EH (cell line): Measurements from ENCODE around the gene NHERF2.

ENCODE experiments used
- DNase-seq: peaks from one replicate; pipeline ENCODE4 v3.0.0-alpha.2; 2015; ENCODE audit warnings: low read depth

The NHERF2 gene

DNA sequence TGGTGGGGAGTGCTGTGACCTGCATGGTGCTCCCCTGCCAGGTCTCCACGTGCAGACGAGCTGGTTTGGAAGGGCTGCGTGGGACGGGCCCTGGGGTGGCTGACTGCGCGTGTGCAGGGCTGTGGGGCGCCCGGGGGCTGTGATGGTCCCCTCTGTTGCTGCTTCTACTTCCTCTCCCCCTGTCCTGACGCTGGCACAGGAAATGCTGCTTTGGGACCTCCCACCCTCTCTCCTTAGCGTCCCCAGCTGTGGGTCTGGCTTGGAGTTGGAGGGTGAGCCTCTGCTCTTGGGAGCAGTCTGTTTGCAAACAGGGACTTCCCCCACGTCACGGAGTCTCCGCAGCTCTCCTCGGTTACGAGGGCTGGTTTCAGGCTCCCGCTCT lies 56.3 kb downstream of the NHERF2 start:
- no peak for DNase-seq

DNA sequence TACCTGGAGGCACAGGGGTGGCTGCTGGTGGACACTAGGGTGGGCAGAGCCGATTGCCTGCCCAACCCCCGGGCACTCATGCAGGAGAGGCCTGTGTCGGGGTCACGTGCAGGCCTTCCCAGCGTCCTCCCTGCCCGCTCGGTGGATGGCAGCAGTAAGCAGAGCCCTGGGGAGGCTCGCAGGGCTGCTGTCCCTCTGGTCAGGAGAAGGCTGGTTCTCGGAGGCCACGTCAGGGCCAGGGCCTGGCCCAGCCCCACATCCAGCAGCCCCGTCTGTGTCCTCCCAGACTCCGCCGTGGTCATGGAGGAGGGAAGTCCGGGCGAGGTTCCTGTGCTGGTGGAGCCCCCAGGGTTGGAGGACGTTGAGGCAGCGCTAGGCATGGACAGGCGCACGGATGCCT lies 56.7 kb downstream of the NHERF2 start:
- DNase-seq, result no peak

DNA sequence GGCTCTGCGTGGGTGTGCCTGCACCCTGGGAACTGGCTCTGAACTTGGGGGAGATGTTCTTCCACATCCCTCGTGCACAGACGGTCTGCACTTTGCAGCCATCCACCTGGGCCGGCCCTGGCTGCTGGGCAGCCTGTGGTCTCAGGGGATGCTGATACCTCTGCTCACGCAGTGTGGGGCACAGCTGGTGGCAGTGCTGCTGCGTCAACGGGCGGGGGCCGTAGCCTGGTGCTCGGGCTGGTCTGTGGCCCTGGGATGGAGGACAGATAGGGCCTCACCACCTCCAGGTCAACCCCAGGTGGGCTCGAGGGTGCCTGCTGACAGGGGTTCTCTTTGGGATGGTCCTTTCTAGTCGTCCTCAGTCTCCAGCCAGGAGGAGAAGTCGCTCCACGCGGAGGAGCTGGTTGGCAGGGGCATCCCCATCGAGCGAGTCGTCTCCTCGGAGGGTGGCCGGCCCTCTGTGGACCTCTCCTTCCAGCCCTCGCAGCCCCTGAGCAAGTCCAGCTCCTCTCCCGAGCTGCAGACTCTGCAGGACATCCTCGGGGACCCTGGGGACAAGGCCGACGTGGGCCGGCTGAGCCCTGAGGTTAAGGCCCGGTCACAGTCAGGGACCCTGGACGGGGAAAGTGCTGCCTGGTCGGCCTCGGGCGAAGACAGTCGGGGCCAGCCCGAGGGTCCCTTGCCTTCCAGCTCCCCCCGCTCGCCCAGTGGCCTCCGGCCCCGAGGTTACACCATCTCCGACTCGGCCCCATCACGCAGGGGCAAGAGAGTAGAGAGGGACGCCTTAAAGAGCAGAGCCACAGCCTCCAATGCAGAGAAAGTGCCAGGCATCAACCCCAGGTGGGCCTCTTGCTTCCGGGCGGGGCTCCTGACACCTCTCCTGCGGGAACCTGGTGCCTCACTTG lies 57.4 kb downstream of the NHERF2 start:
- no peak for DNase-seq

DNA sequence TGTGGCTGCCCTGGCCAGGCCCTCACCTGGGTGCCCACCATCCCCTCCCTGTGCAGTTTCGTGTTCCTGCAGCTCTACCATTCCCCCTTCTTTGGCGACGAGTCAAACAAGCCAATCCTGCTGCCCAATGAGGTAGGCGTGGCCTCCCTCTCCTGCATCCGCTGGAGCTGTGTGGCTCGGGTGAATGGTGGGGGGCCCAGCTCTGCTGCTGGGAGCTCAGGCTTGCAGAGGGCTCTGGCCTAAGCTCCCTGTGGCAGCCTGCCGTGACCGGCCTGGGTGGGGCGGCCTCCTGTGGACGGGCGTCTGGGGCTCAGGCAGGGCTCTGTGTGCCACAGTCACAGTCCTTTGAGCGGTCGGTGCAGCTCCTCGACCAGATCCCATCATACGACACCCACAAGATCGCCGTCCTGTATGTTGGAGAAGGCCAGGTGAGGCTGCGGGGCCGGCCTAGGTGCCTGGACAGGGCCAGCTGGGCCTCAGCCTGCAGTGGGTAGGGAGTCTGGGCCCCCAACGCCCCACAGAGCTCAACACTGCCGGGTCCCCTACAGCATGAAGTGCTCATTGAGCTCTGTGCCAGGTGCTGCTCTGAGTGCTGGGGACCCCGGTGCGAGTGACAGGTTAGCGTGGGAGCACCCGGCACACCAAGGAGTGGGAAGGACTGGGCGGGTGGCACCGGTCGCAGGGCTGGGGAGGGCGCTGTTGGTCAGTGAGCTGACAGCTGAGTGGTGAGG lies 58.4 kb downstream of the NHERF2 start:
- DNase-seq, result no peak

DNA sequence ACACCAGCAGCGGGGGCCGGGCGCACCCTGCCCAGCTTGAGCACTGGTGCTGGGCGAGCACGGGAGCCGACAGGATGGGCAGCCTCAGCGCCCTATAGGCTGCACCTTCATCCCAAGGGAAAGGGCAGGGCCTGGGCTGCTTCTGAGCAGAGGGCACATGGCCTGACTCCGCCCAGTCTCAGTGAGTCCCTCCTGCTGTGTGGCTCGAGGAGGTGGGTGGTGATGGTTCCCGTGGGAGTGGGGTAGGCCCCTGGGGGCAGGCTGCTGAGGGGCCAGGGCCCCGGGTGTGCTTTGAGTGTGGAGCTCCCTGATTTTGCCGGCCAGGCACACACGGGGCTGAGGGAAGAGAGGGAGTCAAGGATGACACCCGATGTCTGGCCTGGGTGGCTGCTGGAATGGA lies 59.0 kb downstream of the NHERF2 start:
- DNase-seq, result peak; percentile 44

DNA sequence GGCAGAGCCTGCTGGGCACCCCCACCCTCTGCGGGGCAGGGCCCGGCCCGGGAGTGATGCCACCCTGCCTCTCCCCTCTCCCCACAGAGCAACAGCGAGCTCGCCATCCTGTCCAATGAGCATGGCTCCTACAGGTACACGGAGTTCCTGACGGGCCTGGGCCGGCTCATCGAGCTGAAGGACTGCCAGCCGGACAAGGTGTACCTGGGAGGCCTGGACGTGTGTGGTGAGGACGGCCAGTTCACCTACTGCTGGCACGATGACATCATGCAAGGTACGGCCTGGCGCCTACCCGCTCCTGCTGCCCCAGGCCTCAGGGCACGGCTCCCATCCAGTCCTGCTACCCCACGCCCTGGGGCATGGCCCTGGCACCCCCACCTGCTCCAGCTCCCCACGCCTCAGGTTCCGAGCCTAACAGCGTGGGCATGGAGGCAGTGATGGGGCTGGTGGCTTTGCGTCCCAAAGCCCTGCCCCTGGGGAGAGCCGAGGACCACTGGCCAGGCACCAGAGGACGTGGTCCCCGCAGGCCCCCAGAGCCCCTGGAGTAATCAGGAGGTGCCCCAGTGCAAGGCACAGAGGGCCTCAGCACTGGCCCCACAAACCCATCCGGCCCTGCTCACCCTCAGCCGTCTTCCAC lies 59.5 kb downstream of the NHERF2 start:
- DNase-seq, result no peak

DNA sequence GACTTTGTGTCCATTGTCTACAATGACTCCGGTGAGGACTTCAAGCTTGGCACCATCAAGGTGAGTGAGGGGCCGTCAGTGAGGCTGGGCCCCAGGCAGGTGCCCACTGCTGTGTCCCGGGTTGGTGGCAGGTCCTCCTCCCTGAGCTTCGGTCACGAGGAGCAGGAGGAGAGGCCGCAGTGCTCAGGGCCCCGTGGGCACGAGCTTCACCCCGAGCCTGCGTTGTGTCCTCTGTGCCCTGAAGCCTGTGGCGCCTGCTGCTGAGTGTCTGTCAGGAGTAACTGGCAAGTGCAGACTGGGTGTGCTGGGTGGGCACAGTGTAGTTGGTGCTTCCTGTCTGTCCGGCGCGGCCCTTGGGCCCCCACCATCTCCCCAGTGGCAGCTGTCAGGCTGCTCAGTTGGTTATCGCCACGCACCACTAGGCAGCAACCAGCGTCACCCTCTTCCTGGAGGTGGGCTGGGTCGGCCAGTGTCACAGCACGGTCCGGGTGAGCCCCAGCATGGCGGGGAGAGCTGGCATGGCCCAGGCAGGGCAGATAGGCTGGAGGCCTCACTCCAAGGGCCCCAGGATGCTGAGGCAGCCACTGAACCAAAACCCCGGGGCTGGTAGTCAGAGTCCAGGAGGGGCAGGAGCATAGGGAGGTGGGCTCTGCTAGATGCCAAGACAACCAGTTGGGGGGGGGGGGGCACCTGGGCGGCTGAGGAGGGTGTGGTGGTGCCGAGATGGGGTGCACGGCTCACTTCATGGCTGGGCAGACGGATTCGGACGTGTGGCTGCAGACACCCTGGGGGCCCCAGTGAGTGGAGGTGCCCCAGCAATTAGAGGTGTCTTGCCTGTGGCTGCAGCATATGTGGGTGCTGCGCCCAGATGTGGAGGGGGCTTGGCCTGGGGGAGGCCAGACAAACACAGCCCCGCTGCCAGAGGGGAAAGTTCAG lies 60.4 kb downstream of the NHERF2 start:
- DNase-seq, result no peak

DNA sequence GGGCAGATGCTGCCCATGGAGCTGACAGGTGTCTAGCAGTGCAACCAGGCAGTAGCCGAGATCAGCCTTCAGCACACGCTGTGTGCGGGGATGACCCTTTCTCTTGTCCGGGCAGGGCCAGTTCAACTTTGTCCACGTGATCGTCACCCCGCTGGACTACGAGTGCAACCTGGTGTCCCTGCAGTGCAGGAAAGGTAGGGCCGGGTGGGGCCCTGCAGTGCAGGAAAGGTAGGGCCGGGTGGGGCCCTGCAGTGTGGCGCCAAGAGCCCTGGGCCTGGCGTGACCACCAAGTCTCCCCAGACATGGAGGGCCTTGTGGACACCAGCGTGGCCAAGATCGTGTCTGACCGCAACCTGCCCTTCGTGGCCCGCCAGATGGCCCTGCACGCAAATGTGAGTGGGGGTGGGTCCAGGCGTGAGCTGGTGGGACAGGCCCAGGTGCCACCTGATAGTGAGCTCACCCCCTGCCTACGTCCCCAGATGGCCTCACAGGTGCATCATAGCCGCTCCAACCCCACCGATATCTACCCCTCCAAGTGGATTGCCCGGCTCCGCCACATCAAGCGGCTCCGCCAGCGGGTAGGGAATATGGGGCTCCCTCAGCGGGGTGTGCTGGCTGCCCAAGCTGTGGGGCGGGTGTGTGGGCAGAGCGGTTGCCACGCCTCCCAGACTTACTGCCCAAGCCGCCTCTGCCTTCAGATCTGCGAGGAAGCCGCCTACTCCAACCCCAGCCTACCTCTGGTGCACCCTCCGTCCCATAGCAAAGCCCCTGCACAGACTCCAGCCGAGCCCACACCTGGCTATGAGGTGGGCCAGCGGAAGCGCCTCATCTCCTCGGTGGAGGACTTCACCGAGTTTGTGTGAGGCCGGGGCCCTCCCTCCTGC lies 61.3 kb downstream of the NHERF2 start:
- no peak for DNase-seq
